Skeletal muscle satellite cell (primary cell): ENCODE measurements around the gene ZNF212.
"Not testable (repeated sequence)": the region's sequence is repeated elsewhere in the genome, so short reads cannot be mapped to it uniquely, and the experiment has no call there.

Source experiments
- H3K27me3 ChIP-seq: 2 replicates; pipeline ENCODE4 v1.7.0; 2013; ENCODE audit warnings: low read length; ENCODE audit not compliant: control insufficient read depth, insufficient read depth
- H3K36me3 ChIP-seq: 2 replicates; pipeline ENCODE4 v1.7.0; 2013; ENCODE audit warnings: mild to moderate bottlenecking, control low read depth, low read length; ENCODE audit not compliant: insufficient read depth
- H3K4me1 ChIP-seq: 2 replicates; pipeline ENCODE4 v1.7.0; 2013; ENCODE audit warnings: low read length; ENCODE audit not compliant: control insufficient read depth, insufficient read depth
- H3K4me2 ChIP-seq: 2 replicates; pipeline ENCODE4 v1.7.0; 2013; ENCODE audit warnings: mild to moderate bottlenecking, low read length
- H3K4me3 ChIP-seq: 2 replicates; pipeline ENCODE4 v1.7.0; 2013; ENCODE audit warnings: low read length
- H3K9ac ChIP-seq: 2 replicates; pipeline ENCODE4 v1.7.0; 2013; ENCODE audit warnings: mild to moderate bottlenecking, low read depth, low read length, moderate library complexity
- H3K9me3 ChIP-seq: replicated peaks from 2 replicates; pipeline ENCODE4 v1.7.0; 2013; ENCODE audit warnings: mild to moderate bottlenecking, control low read depth, low read length

ZNF212 gene

GRCh38 chr7:149257146-149257545, 17.7 kb downstream of the ZNF212 start:
- Histone ChIP-seq H3K4me1 (peaks cover 17% of the 10 kb centered on the region), H3K4me2 (no peak overlapping the region), H3K4me3 (no peak overlapping the region), H3K27me3 (no peaks in the 10 kb centered on the region), H3K9ac (no peak overlapping the region), H3K9me3 (no peaks in the 10 kb centered on the region), H3K36me3 (peaks cover 37% of the 10 kb centered on the region)

GRCh38 chr7:149261316-149261828, 21.9 kb downstream of the ZNF212 start:
- H3K9me3 ChIP-seq: no peaks in the 10 kb centered on the region
- peaks cover 23% of the 10 kb centered on the region for H3K4me1 ChIP-seq
- H3K36me3 ChIP-seq: peaks cover 20% of the 10 kb centered on the region
- H3K4me3 ChIP-seq: peak overlapping the region; percentile 78
- peak overlapping the region; percentile 87 for H3K4me2 ChIP-seq
- H3K27me3 ChIP-seq: no peaks in the 10 kb centered on the region
- H3K9ac ChIP-seq: peak overlapping the region; percentile 96

- H3K36me3 ChIP-seq: peaks cover 27% of the 10 kb centered on the region
- no peaks in the 10 kb centered on the region for H3K9me3 ChIP-seq
These were observed 22.6 kb downstream of the ZNF212 start, which contains the start of gene ZNF783 for GRCh38 chr7:149261829-149262617. Gene ZNF783 (plus strand): TSS chr7:149262196. CDS start chr7:149262334, 138 bp downstream.

GRCh38 chr7:149266451-149266850, 27.0 kb downstream of the ZNF212 start:
- H3K9me3 ChIP-seq: no peaks in the 10 kb centered on the region
- H3K4me1 ChIP-seq: peaks cover 10% of the 10 kb centered on the region
- H3K4me2 ChIP-seq: no peak overlapping the region
- no peak overlapping the region for H3K9ac ChIP-seq
- H3K4me3 ChIP-seq: no peak overlapping the region
- no peaks in the 10 kb centered on the region for H3K27me3 ChIP-seq
- H3K36me3 ChIP-seq: peaks cover 52% of the 10 kb centered on the region

More at GRCh38 chr7:149261829-149262617, 22.6 kb downstream of the ZNF212 start, which contains the start of gene ZNF783:
- Histone ChIP-seq H3K4me3 (peak within 1 kb of the TSS; percentile 78), H3K27me3 (no peaks in the 10 kb centered on the region), H3K4me1 (peaks cover 19% of the 10 kb centered on the region), H3K9ac (peak within 1 kb of the TSS; percentile 96), H3K4me2 (peak within 1 kb of the TSS; percentile 87)

GRCh38 chr7:149267733-149268132, 28.3 kb downstream of the ZNF212 start:
- H3K4me2 ChIP-seq: no peak overlapping the region
- H3K9me3 ChIP-seq: no peaks in the 10 kb centered on the region
- no peak overlapping the region for H3K4me3 ChIP-seq
- H3K9ac ChIP-seq: no peak overlapping the region
- H3K36me3 ChIP-seq: peaks cover 61% of the 10 kb centered on the region
- peaks cover 6% of the 10 kb centered on the region for H3K4me1 ChIP-seq
- no peaks in the 10 kb centered on the region for H3K27me3 ChIP-seq

- H3K4me2 ChIP-seq, H3K4me1 ChIP-seq, H3K9me3 ChIP-seq, H3K4me3 ChIP-seq, H3K9ac ChIP-seq, H3K27me3 ChIP-seq: not testable (repeated sequence)
- peaks cover 56% of the 10 kb centered on the region for H3K36me3 ChIP-seq
These were observed 35.0 kb downstream of the ZNF212 start for GRCh38 chr7:149274424-149274823.

- Histone ChIP-seq H3K4me1 (no peaks in the 10 kb centered on the region), H3K9me3 (no peaks in the 10 kb centered on the region), H3K27me3 (no peaks in the 10 kb centered on the region), H3K9ac (no peak overlapping the region), H3K36me3 (peaks cover 58% of the 10 kb centered on the region), H3K4me2 (no peak overlapping the region), H3K4me3 (no peak overlapping the region)
These were observed 38.4 kb downstream of the ZNF212 start for GRCh38 chr7:149277871-149278270.

- no peaks in the 10 kb centered on the region for H3K4me1 ChIP-seq
- peaks cover 53% of the 10 kb centered on the region for H3K36me3 ChIP-seq
- H3K4me2 ChIP-seq: no peak overlapping the region
These were observed 38.9 kb downstream of the ZNF212 start for GRCh38 chr7:149278396-149278795.

GRCh38 chr7:149279111-149279743, 39.8 kb downstream of the ZNF212 start:
- Histone ChIP-seq H3K9ac (no peak overlapping the region), H3K36me3 (peaks cover 48% of the 10 kb centered on the region), H3K4me2 (no peak overlapping the region), H3K4me3 (no peak overlapping the region), H3K9me3 (no peaks in the 10 kb centered on the region), H3K4me1 (no peaks in the 10 kb centered on the region), H3K27me3 (no peaks in the 10 kb centered on the region)

More at GRCh38 chr7:149278396-149278795, 38.9 kb downstream of the ZNF212 start:
- Histone ChIP-seq H3K4me3 (no peak overlapping the region), H3K9ac (no peak overlapping the region), H3K27me3 (no peaks in the 10 kb centered on the region), H3K9me3 (no peaks in the 10 kb centered on the region)

GRCh38 chr7:149280151-149280550, 40.7 kb downstream of the ZNF212 start:
- no peaks in the 10 kb centered on the region for H3K9me3 ChIP-seq
- no peak overlapping the region for H3K4me2 ChIP-seq
- H3K36me3 ChIP-seq: peaks cover 48% of the 10 kb centered on the region
- H3K27me3 ChIP-seq: no peaks in the 10 kb centered on the region
- H3K4me1 ChIP-seq: peaks cover 3% of the 10 kb centered on the region
- H3K4me3 ChIP-seq: no peak overlapping the region
- H3K9ac ChIP-seq: no peak overlapping the region

- Histone ChIP-seq H3K4me3 (no peak overlapping the region), H3K9me3 (no peaks in the 10 kb centered on the region), H3K36me3 (peaks cover 44% of the 10 kb centered on the region), H3K9ac (no peak overlapping the region), H3K4me2 (no peak overlapping the region), H3K4me1 (peaks cover 9% of the 10 kb centered on the region), H3K27me3 (no peaks in the 10 kb centered on the region)
These were observed 41.4 kb downstream of the ZNF212 start for GRCh38 chr7:149280661-149281507.
